B cell (primary cell): Measurements from ENCODE around the gene FYN. TPM values are rescaled to one million over a fixed set of nuclear protein-coding genes. Genes with fewer than 3 reads are reported as not detected.

Source experiments
- ATAC-seq: fragments of 200-7000 bp; cut with Tn5 transposase; one replicate; pipeline ENCODE4 v1.10.0; 2021; ENCODE audit warnings: low read depth, mild to moderate bottlenecking, moderate number of reproducible peaks, moderate library complexity
- CTCF ChIA-PET: fragments of 350-600 bp; sonication (Branson Sonifier 250); formaldehyde crosslinking; loops from one replicate; lab custom pipeline; 2021; ENCODE audit warnings: antibody characterized with exemption, inconsistent platforms; lab: Charles Lee
- POLR2A ChIA-PET: fragments of 350-600 bp; sonication (Branson Sonifier 250); formaldehyde crosslinking; loops from one replicate; lab custom pipeline; 2021; ENCODE audit warnings: antibody characterized with exemption; lab: Charles Lee
- DNase-seq: peaks from one replicate; pipeline ENCODE4 v3.0.0; 2013
- H2AFZ ChIP-seq: 2 replicates; pipeline ENCODE4 v1.6.1; 2012; ENCODE audit warnings: mild to moderate bottlenecking, low read depth, low read length; ENCODE audit not compliant: insufficient read depth, poor library complexity, severe bottlenecking
- H3K27ac ChIP-seq, 2 donors: 1 replicate in 1 of 2; 2 replicates in 1 of 2; pipeline ENCODE4 v1.5.1; 2012 to 2013; ENCODE audit warnings: low read length in 2 of 2, mild to moderate bottlenecking in 2 of 2, moderate library complexity in 1 of 2
- H3K27me3 ChIP-seq, 4 experiments: fragments of 200-600 bp in 1 of 4; sonication (generic) in 1 of 4; replicated peaks in 1 of 4; 1 replicate in 2 of 4; 2 replicates in 2 of 4; pipeline versions ENCODE4 v1.6.1 to v1.7.0; 2013 to 2016; ENCODE audit warnings: low read length in 3 of 4, mild to moderate bottlenecking in 2 of 4, mixed read lengths in 1 of 4, moderate library complexity in 1 of 4; ENCODE audit not compliant: insufficient read depth in 4 of 4, control insufficient read depth in 3 of 4; ENCODE audit errors: control extremely low read depth in 1 of 4
- H3K36me3 ChIP-seq, 2 experiments: replicated peaks in 1 of 2; 1 replicate in 1 of 2; 2 replicates in 1 of 2; pipeline versions ENCODE4 v1.6.1 to v1.7.1; 2013; ENCODE audit warnings: low read length in 1 of 2; ENCODE audit not compliant: insufficient read depth in 2 of 2, control insufficient read depth in 1 of 2; ENCODE audit errors: control extremely low read depth in 1 of 2, extremely low read depth in 1 of 2
- H3K4me1 ChIP-seq, 2 donors: fragments of 200-600 bp in 1 of 2; sonication (generic) in 1 of 2; 1 replicate in 1 of 2; 2 replicates in 1 of 2; pipeline versions ENCODE4 v1.5.1 to v1.6.1; 2013 to 2017; ENCODE audit warnings: low read length in 2 of 2; ENCODE audit not compliant: control insufficient read depth in 2 of 2, insufficient read depth in 2 of 2
- H3K4me2 ChIP-seq: replicated peaks from 2 replicates; pipeline ENCODE3; 2012; ENCODE audit warnings: mild to moderate bottlenecking, low read depth, low read length; ENCODE audit not compliant: poor library complexity, severe bottlenecking
- H3K4me3 ChIP-seq, 5 experiments: fragments of 200-600 bp in 1 of 5; sonication (generic) in 1 of 5; 1 replicate in 3 of 5; 2 replicates in 2 of 5; pipeline versions ENCODE4 v1.5.1 to v1.7.0; 2011 to 2016; ENCODE audit warnings: low read length in 4 of 5, mild to moderate bottlenecking in 4 of 5, low read depth in 2 of 5, control low read depth in 1 of 5, moderate library complexity in 1 of 5; ENCODE audit not compliant: insufficient read depth in 1 of 5; ENCODE audit errors: control extremely low read depth in 1 of 5, extremely low read depth in 1 of 5
- H3K79me2 ChIP-seq: fragments of 200-600 bp; sonication (generic); one replicate; pipeline ENCODE4 v1.6.0; 2016; ENCODE audit warnings: low read length; ENCODE audit not compliant: control insufficient read depth, insufficient read depth
- H3K9ac ChIP-seq: fragments of 200-600 bp; sonication (generic); 2 replicates; pipeline ENCODE4 v1.6.1; 2017; ENCODE audit warnings: mild to moderate bottlenecking, low read length, moderate library complexity
- H3K9me3 ChIP-seq, 3 donors: one replicate each; pipeline versions ENCODE4 v1.6.1 to v1.7.1; 2013; ENCODE audit warnings: low read length in 2 of 3; ENCODE audit not compliant: control insufficient read depth in 2 of 3, insufficient read depth in 1 of 3; ENCODE audit errors: control extremely low read depth in 1 of 3
- H4K20me1 ChIP-seq: 2 replicates; pipeline ENCODE4 v1.6.0; 2012; ENCODE audit warnings: mild to moderate bottlenecking, low read length; ENCODE audit not compliant: insufficient read depth, control insufficient read depth, poor library complexity, severe bottlenecking
- H3K27ac Mint-ChIP-seq: one replicate; pipeline ENCODE4 v1.8.0; 2021; ENCODE audit warnings: mixed read lengths
- H3K27me3 Mint-ChIP-seq: one replicate; pipeline ENCODE4 v1.8.0; 2021; ENCODE audit warnings: mixed read lengths
- H3K4me1 Mint-ChIP-seq: one replicate; pipeline ENCODE4 v1.8.0; 2021; ENCODE audit warnings: mixed read lengths
- H3K4me3 Mint-ChIP-seq: one replicate; pipeline ENCODE4 v1.8.0; 2021; ENCODE audit warnings: mixed read lengths
- H3K9me3 Mint-ChIP-seq: one replicate; pipeline ENCODE4 v1.8.0; 2022; ENCODE audit warnings: mixed read lengths; ENCODE audit not compliant: insufficient read depth
- CTCF ChIP-seq: fragments of 200-600 bp; IDR thresholded peaks from one replicate; pipeline ENCODE4 v1.8.0; 2022; ENCODE audit warnings: antibody characterized with exemption, mild to moderate bottlenecking
- EZH2 ChIP-seq: IDR thresholded peaks from 2 replicates; pipeline ENCODE4 v1.6.1; 2012; ENCODE audit warnings: borderline replicate concordance, low read depth, mild to moderate bottlenecking, moderate library complexity, low read length; ENCODE audit not compliant: insufficient read depth, poor library complexity, severe bottlenecking
- WGBS: methylation state at CpG from one replicate; pipeline ENCODE4 v1.1.5; 2013; ENCODE audit warnings: missing lambda C conversion rate; ENCODE audit not compliant: insufficient coverage; 5-methylcytosine and 5-hydroxymethylcytosine counted together
- intact Hi-C: fragments of 100-400 bp; cut with micrococcal nuclease; formaldehyde crosslinking; loops from one replicate; pipeline ENCODE4 v1.10.0; 2022
- polyA plus RNA-seq: library from polyadenylated mRNA; depleted of rRNA; stranded (reverse); fragments of >200 nt; gene quantifications from 2 replicates; pipeline ENCODE4 v1.2.3, GENCODE V29; 2012
- total RNA-seq, 2 donors: library from RNA; stranded (reverse); fragments of 120-200 nt in 1 of 2; gene quantifications; 1 replicate in 1 of 2; 2 replicates in 1 of 2; pipeline versions ENCODE4 v1.2.3 to v1.2.4, GENCODE V29; 2013 to 2022

The FYN gene
- total and polyA plus RNA-seq, 2 donors (not counting 1 experiment from before 2014, with no cell fraction given), result 54.1 to 94.0 TPM

GRCh38 chr6:111765763-111766162 lies 107.5 kb downstream of the FYN start:
- Histone ChIP-seq H3K79me2 (peaks cover 15% of the 10 kb centered on the region), H3K36me3 (no peaks in the 10 kb centered on the region), H2AFZ (no peak overlapping the region), H3K4me1 (peaks cover 58 to 62% of the 10 kb centered on the region in 2 donors), H3K9ac (no peak overlapping the region), H3K9me3 (no peaks in the 10 kb centered on the region), H4K20me1 (no peaks in the 10 kb centered on the region), H3K27ac (no peak overlapping the region), H3K4me3 (no peak overlapping the region), H3K4me2 (no peak overlapping the region), H3K27me3 (no peaks in the 10 kb centered on the region)
- CTCF ChIA-PET, result no interaction called here
- no peak overlapping the region for H3K4me3 Mint-ChIP-seq
- peaks cover 5% of the 10 kb centered on the region for H3K9me3 Mint-ChIP-seq
- intact Hi-C loops, result loop anchor here (2.0 kb wide), 1 partner anchor 39 kb away; no protein-coding TSS in a partner anchor
- POLR2A ChIA-PET, result no interaction called here
- H3K4me1 Mint-ChIP-seq, result peaks cover 81% of the 10 kb centered on the region
- DNase-seq (no peak), ATAC-seq (no peak)
- no peaks in the 10 kb centered on the region for H3K27me3 Mint-ChIP-seq
- 88% methylated on average over 1 of the region's 1 CpG for WGBS
- peak overlapping the region; percentile 39 for H3K27ac Mint-ChIP-seq
- TF ChIP-seq CTCF (no peak), EZH2 (no peak)

GRCh38 chr6:111764238-111765175 lies 108.7 kb downstream of the FYN start:
- Histone ChIP-seq H3K27me3 (no peaks in the 10 kb centered on the region), H4K20me1 (no peaks in the 10 kb centered on the region), H3K36me3 (no peaks in the 10 kb centered on the region), H3K9me3 (no peaks in the 10 kb centered on the region), H3K9ac (no peak overlapping the region), H3K27ac (peak overlapping the region in 1 of 2 donors; percentile 54), H2AFZ (no peak overlapping the region), H3K4me3 (peak overlapping the region in 1 of 5 experiments; percentile 33), H3K4me2 (peak overlapping the region; percentile 46), H3K79me2 (peaks cover 28% of the 10 kb centered on the region), H3K4me1 (peaks cover 63 to 66% of the 10 kb centered on the region in 2 donors)
- intact Hi-C loops, result loop anchor here (2.0 to 5.0 kb wide), 4 partner anchors 40 to 108 kb away; partner anchors contain the start of gene FYN
- ATAC-seq, result peak; percentile 66
- Mint-ChIP-seq H3K4me1 (peaks cover 84% of the 10 kb centered on the region), H3K27me3 (no peaks in the 10 kb centered on the region), H3K4me3 (peak overlapping the region; percentile 71), H3K27ac (peak overlapping the region; percentile 77), H3K9me3 (peaks cover 5% of the 10 kb centered on the region)
- DNase-seq, result peak; percentile 61
- TF ChIP-seq CTCF, result no peak
- TF ChIP-seq EZH2, result no peak
- CTCF ChIA-PET, result interaction anchor here (1.6 to 3.3 kb wide), 4 partner anchors 12 to 54 kb away, joined by 4 to 18 read pairs (median 7); no protein-coding TSS in a partner anchor
- POLR2A ChIA-PET, result interaction anchor here (0.8 kb wide), 1 partner anchor 9 kb away, joined by 4 read pairs; no protein-coding TSS in a partner anchor
- 86% methylated on average over 6 of the region's 13 CpGs for WGBS
